Measurements from ENCODE around the gene TC2N.
"Not testable (repeated sequence)": the region's sequence is repeated elsewhere in the genome, so short reads cannot be mapped to it uniquely, and the experiment has no call there.

The TC2N gene

GRCh38 chr14:91869556-91869955 lies 2.2 kb upstream of the TC2N start:
- no peak for DNase-seq

- DNase-seq = no peak
These were observed 633 bp downstream of the TC2N start for GRCh38 chr14:91866511-91867295.

- DNase-seq = peak; percentile 24
These were observed 1.3 kb downstream of the TC2N start for GRCh38 chr14:91866061-91866460.

GRCh38 chr14:91862417-91862816 lies 4.9 kb downstream of the TC2N start:
- no peak for DNase-seq

- DNase-seq = no peak
These were observed 6.2 kb downstream of the TC2N start for GRCh38 chr14:91861091-91861490.

- DNase-seq = no peak
These were observed 7.1 kb downstream of the TC2N start for GRCh38 chr14:91860238-91860637.

GRCh38 chr14:91858536-91859275 lies 8.6 kb downstream of the TC2N start:
- peak; percentile 85 for DNase-seq

GRCh38 chr14:91857614-91858013 lies 9.7 kb downstream of the TC2N start:
- DNase-seq = no peak

GRCh38 chr14:91854327-91854934 lies 12.9 kb downstream of the TC2N start:
- no peak for DNase-seq

- no peak for DNase-seq
These were observed 15.8 kb downstream of the TC2N start for GRCh38 chr14:91851563-91851962.

- no peak for DNase-seq
These were observed 18.8 kb downstream of the TC2N start for GRCh38 chr14:91848504-91849001.

- no peak for DNase-seq
These were observed 19.6 kb downstream of the TC2N start for GRCh38 chr14:91847693-91848092.

- DNase-seq = no peak
These were observed 21.7 kb downstream of the TC2N start for GRCh38 chr14:91845652-91846051.

GRCh38 chr14:91845056-91845455 lies 22.3 kb downstream of the TC2N start:
- DNase-seq = not testable (repeated sequence)

GRCh38 chr14:91844029-91844428 lies 23.3 kb downstream of the TC2N start:
- DNase-seq = no peak

- DNase-seq = no peak
These were observed 23.9 kb downstream of the TC2N start for GRCh38 chr14:91843437-91843836.

GRCh38 chr14:91841065-91841464 lies 26.3 kb downstream of the TC2N start:
- no peak for DNase-seq

- DNase-seq = no peak
These were observed 27.6 kb downstream of the TC2N start for GRCh38 chr14:91839749-91840148.

- no peak for DNase-seq
These were observed 30.3 kb downstream of the TC2N start for GRCh38 chr14:91837076-91837475.

GRCh38 chr14:91835920-91836843 lies 31.2 kb downstream of the TC2N start:
- DNase-seq = peak; percentile 11

- no peak for DNase-seq
These were observed 32.0 kb downstream of the TC2N start for GRCh38 chr14:91835197-91835919.

- DNase-seq = no peak
These were observed 32.8 kb downstream of the TC2N start for GRCh38 chr14:91834571-91834970.
